Measurements from ENCODE around the gene ATP10B.

- TF ChIP-seq FOXP2 (optimal IDR thresholded peaks at IDR 0.05; ENCODE audit: borderline replicate concordance, extremely low read depth, extremely low read length, insufficient read depth) (no peak), TAF1 (IDR thresholded peaks at IDR 0.05; ENCODE audit: borderline replicate concordance, insufficient read depth, low read length) (no peak)
Observed at GRCh38 chr5:160749026-160749425, 103.0 kb downstream of the ATP10B start.

Measured in PFSK-1 (cell line).